K562 (cell line): Measurements from ENCODE around the gene TRAP1. TPM values are rescaled to one million over a fixed set of nuclear protein-coding genes. Genes with fewer than 3 reads are reported as not detected.

ENCODE experiments used
- AFF1 ChIP-seq, 2 experiments: fragments of 450-650 bp; IDR thresholded peaks; 2 replicates each; pipeline ENCODE4 v1.6.1; 2018; ENCODE audit warnings: mild to moderate bottlenecking in 2 of 2, low read depth in 1 of 2; ENCODE audit not compliant: partially characterized antibody in 2 of 2
- BHLHE40 ChIP-seq: IDR thresholded peaks from 2 replicates; pipeline ENCODE4 v1.6.1; 2011; ENCODE audit warnings: low read length, improper control_type of control experiment
- CCNT2 ChIP-seq: IDR thresholded peaks from 2 replicates; pipeline ENCODE4 v1.6.1; 2011; ENCODE audit warnings: borderline replicate concordance, low read depth, mild to moderate bottlenecking, moderate library complexity, mixed read lengths, low read length; ENCODE audit not compliant: insufficient read length; ENCODE audit errors: extremely low read depth
- CHD4 ChIP-seq: fragments of 200-600 bp; sonication (generic); IDR thresholded peaks from 3 replicates; pipeline ENCODE4 v1.6.1; 2012; ENCODE audit warnings: low read depth, mild to moderate bottlenecking, mixed read lengths, low read length, inconsistent platforms; ENCODE audit not compliant: insufficient read depth, insufficient replicate concordance, poor library complexity, severe bottlenecking
- ESRRA ChIP-seq: fragments of 450-650 bp; IDR thresholded peaks from 2 replicates; pipeline ENCODE4 v1.6.1; 2014; ENCODE audit warnings: low read depth, mild to moderate bottlenecking, moderate library complexity, borderline replicate concordance
- JUND ChIP-seq, 2 experiments: IDR thresholded peaks; 2 replicates in 1 of 2; 3 replicates in 1 of 2; pipeline ENCODE4 v1.6.1; 2011; ENCODE audit warnings: borderline replicate concordance in 2 of 2, low read depth in 2 of 2, low read length in 2 of 2, improper control_type of control experiment in 1 of 2, missing biosample characterization in 1 of 2, missing genetic modification characterization in 1 of 2, missing genetic modification reagents in 1 of 2
- KLF13 ChIP-seq: fragments of 450-650 bp; IDR thresholded peaks from 2 replicates; pipeline ENCODE4 v1.6.1; 2016; ENCODE audit warnings: missing genetic modification characterization, low read depth, mild to moderate bottlenecking, missing compliant biosample characterization, moderate library complexity, borderline replicate concordance
- MECOM ChIP-seq: fragments of 250-450 bp; sonication (Bioruptor Pico); IDR thresholded peaks from 2 replicates; pipeline ENCODE4 v1.8.0; 2022; ENCODE audit warnings: inconsistent platforms
- NR2F6 ChIP-seq: fragments of 450-650 bp; formaldehyde crosslinking; IDR thresholded peaks from 2 replicates; pipeline ENCODE4 v1.4.0; 2020; ENCODE audit warnings: mild to moderate bottlenecking
- PML ChIP-seq: IDR thresholded peaks from 2 replicates; pipeline ENCODE4 v1.6.1; 2012; ENCODE audit warnings: low read length, inconsistent platforms
- POLR2AphosphoS2 ChIP-seq: IDR thresholded peaks from 2 replicates; pipeline ENCODE4 v1.6.1; 2012; ENCODE audit warnings: low read length, improper control_type of control experiment
- POLR2G ChIP-seq: fragments of 200-400 bp; formaldehyde crosslinking; IDR thresholded peaks from 2 replicates; pipeline ENCODE4 v1.6.1; 2017; ENCODE audit warnings: low read depth, mild to moderate bottlenecking, antibody characterized with exemption, low read length, moderate library complexity
- RCOR1 ChIP-seq, 2 experiments: IDR thresholded peaks; 2 replicates each; pipeline ENCODE4 v1.6.1; 2012; ENCODE audit warnings: low read depth in 2 of 2, low read length in 2 of 2, borderline replicate concordance in 1 of 2, improper control_type of control experiment in 1 of 2
- RUNX1 ChIP-seq: sonication (generic); IDR thresholded peaks from 2 replicates; pipeline ENCODE4 v1.6.1; 2016; ENCODE audit warnings: antibody characterized with exemption, low read depth
- TAL1 ChIP-seq: fragments of 450-650 bp; IDR thresholded peaks from 2 replicates; pipeline ENCODE4 v1.6.1; 2016; ENCODE audit warnings: mild to moderate bottlenecking
- TEAD2 ChIP-seq: fragments of 450-650 bp; IDR thresholded peaks from 2 replicates; pipeline ENCODE4 v1.6.1; 2016; ENCODE audit warnings: missing genetic modification characterization, control low read depth, missing compliant biosample characterization
- ZBTB34 ChIP-seq: fragments of 250-450 bp; sonication (Bioruptor Pico); IDR thresholded peaks from 2 replicates; pipeline ENCODE4 v1.8.0; 2021; ENCODE audit warnings: mild to moderate bottlenecking, moderate library complexity
- ZEB2 ChIP-seq: fragments of 450-650 bp; IDR thresholded peaks from 2 replicates; pipeline ENCODE4 v1.6.1; 2016
- ZNF41 ChIP-seq: fragments of 250-450 bp; sonication (Bioruptor Pico); conservative IDR thresholded peaks from 2 replicates; pipeline ENCODE4 v1.4.0; 2020; ENCODE audit warnings: mild to moderate bottlenecking
- ZNF696 ChIP-seq: fragments of 250-450 bp; sonication (Bioruptor Pico); conservative IDR thresholded peaks from 2 replicates; pipeline ENCODE4 v1.4.0; 2020; ENCODE audit warnings: mild to moderate bottlenecking, moderate library complexity
- ZNF766 ChIP-seq: fragments of 200-800 bp; sonication (Bioruptor generic); conservative IDR thresholded peaks from 2 replicates; pipeline ENCODE4 v1.6.1; 2016; ENCODE audit warnings: missing genetic modification characterization, missing compliant biosample characterization
- polyA plus RNA-seq, 8 experiments: library from polyadenylated mRNA; depleted of rRNA in 4 of 8; stranded (reverse) in 5 of 8; unstranded in 3 of 8; fragments of >200 nt; fragmentation: Nextera tagmentation in 2 of 8; fragmentation: Illumina TruSeq in 1 of 8; extraction: Ambion mirVana in 2 of 8; extraction: Trizol in 1 of 8; gene quantifications; 2 replicates each; pipeline versions ENCODE4 v1.2.1 to v1.2.3, GENCODE V29; 2011 to 2014; ENCODE audit warnings: inconsistent platforms in 1 of 8, missing spikeins in 1 of 8
- total RNA-seq, 7 experiments: library from RNA; depleted of rRNA in 6 of 7; stranded (reverse); fragments of >200 nt in 6 of 7; fragmentation: Illumina TruSeq in 2 of 7; extraction: Trizol in 2 of 7; gene quantifications; 2 replicates each; pipeline versions ENCODE4 v1.2.1 to v1.2.3, GENCODE V29; 2011 to 2021; ENCODE audit warnings: low replicate concordance in 1 of 7
- TF ChIP-seq, protein P1 (sequence below): fragments of 200-800 bp; sonication (Bioruptor generic); IDR thresholded peaks from 2 replicates; pipeline ENCODE4 v1.6.1; 2017; ENCODE audit warnings: missing genetic modification characterization, missing compliant biosample characterization

Gene TRAP1
- total and polyA plus RNA-seq, 9 of the 15 experiments (the other 6 are each of a cell fraction or from before 2014, with no cell fraction given): 19.1 to 436 (median 301) TPM

GRCh38 chr16:3618769-3619141 is 98.6 kb downstream of the TRAP1 start (continued):
- TF ChIP-seq AFF1 (IDR thresholded peaks at IDR 0.05; ENCODE audit: low read depth in 1 of 2, partially characterized antibody in 2 of 2): no peak
- TF ChIP-seq, protein P1, sequence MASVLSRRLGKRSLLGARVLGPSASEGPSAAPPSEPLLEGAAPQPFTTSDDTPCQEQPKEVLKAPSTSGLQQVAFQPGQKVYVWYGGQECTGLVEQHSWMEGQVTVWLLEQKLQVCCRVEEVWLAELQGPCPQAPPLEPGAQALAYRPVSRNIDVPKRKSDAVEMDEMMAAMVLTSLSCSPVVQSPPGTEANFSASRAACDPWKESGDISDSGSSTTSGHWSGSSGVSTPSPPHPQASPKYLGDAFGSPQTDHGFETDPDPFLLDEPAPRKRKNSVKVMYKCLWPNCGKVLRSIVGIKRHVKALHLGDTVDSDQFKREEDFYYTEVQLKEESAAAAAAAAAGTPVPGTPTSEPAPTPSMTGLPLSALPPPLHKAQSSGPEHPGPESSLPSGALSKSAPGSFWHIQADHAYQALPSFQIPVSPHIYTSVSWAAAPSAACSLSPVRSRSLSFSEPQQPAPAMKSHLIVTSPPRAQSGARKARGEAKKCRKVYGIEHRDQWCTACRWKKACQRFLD (CRISPR knock-in tag): no peak
- no peak for TF ChIP-seq RCOR1 (IDR thresholded peaks at IDR 0.05; ENCODE audit: borderline replicate concordance in 1 of 2, low read depth in 2 of 2, low read length in 2 of 2)
- TF ChIP-seq ZNF41 (CRISPR knock-in tag): no peak
- TF ChIP-seq NR2F6: no peak
- no peak for TF ChIP-seq TAL1
- TF ChIP-seq ESRRA: no peak; the same call in 1 of the 2 replicates
- no peak for TF ChIP-seq POLR2G
- TF ChIP-seq ZEB2: peak; percentile 56; the same call in 1 of the 2 replicates
- TF ChIP-seq CHD4: no peak
- no peak for TF ChIP-seq BHLHE40
- TF ChIP-seq ZNF696 (CRISPR knock-in tag): no peak
- no peak for TF ChIP-seq TEAD2
- no peak for TF ChIP-seq CCNT2
- TF ChIP-seq POLR2AphosphoS2: no peak
- TF ChIP-seq JUND (IDR thresholded peaks at IDR 0.05; ENCODE audit: borderline replicate concordance, low read depth, low read length): peak; percentile 58
- TF ChIP-seq JUND (tag; IDR thresholded peaks at IDR 0.05; ENCODE audit: borderline replicate concordance, low read depth, low read length): no peak; the same call in 2 of the 3 replicates
- TF ChIP-seq ZNF766 (CRISPR knock-in tag): no peak
- TF ChIP-seq KLF13 (tag): no peak
- TF ChIP-seq MECOM (CRISPR knock-in tag): no peak
- no peak for TF ChIP-seq ZBTB34 (CRISPR knock-in tag)
- no peak for TF ChIP-seq PML
- no peak for TF ChIP-seq RUNX1
